Measurements from ENCODE around the gene UPF3A.

DNA sequence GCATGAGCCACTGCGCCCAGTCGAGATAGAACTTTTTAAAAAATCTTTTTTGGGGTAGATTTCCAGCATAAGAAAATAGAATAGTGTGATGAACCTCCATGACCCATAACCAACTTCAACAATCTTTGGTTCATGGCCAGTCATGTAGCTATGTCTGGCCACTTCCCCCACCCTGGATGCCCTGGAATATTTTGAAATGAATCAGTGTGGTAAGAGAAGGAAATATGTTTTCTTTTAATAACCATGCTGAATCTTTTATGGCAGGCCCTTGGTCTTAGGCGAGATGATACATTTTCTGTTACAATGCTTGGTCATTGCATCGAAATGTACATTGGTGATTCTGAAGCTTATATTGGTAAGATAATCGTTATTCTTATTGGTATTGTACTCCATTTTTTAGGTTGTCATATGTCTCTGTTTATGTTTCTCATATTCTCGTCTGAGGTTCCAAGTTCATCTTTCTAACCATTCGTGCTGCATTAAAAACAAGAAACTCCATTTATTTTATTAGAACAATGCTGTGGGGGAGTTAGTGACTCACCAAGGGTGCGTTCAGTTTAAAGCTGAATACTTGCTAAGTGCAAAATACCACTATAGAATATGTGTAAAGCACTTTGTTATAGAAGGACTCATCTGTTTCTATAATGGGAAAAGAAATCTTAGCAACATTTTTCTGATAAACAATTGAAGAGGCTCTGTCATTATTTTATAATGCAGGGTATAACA is 16.4 kb upstream of the UPF3A start:
- TF ChIP-seq, protein P1, sequence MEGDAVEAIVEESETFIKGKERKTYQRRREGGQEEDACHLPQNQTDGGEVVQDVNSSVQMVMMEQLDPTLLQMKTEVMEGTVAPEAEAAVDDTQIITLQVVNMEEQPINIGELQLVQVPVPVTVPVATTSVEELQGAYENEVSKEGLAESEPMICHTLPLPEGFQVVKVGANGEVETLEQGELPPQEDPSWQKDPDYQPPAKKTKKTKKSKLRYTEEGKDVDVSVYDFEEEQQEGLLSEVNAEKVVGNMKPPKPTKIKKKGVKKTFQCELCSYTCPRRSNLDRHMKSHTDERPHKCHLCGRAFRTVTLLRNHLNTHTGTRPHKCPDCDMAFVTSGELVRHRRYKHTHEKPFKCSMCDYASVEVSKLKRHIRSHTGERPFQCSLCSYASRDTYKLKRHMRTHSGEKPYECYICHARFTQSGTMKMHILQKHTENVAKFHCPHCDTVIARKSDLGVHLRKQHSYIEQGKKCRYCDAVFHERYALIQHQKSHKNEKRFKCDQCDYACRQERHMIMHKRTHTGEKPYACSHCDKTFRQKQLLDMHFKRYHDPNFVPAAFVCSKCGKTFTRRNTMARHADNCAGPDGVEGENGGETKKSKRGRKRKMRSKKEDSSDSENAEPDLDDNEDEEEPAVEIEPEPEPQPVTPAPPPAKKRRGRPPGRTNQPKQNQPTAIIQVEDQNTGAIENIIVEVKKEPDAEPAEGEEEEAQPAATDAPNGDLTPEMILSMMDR (IDR thresholded peaks at IDR 0.05 in 8 of 11, conservative IDR thresholded peaks at IDR 0.05 in 3 of 11) = no peak
- TF ChIP-seq POLR2A (IDR thresholded peaks at IDR 0.05) = no peak
